GM19395 (cell line): ENCODE measurements around the gene UTP4.
"Not testable (repeated sequence)": the region's sequence is repeated elsewhere in the genome, so short reads cannot be mapped to it uniquely, and the experiment has no call there.

Source experiments
- ATAC-seq: cut with Tn5 transposase; IDR thresholded peaks from one replicate; pipeline ENCODE4 v1.9.1; 2021; ENCODE audit warnings: mild to moderate bottlenecking, moderate library complexity; ENCODE audit not compliant: unreplicated experiment

The UTP4 gene

DNA sequence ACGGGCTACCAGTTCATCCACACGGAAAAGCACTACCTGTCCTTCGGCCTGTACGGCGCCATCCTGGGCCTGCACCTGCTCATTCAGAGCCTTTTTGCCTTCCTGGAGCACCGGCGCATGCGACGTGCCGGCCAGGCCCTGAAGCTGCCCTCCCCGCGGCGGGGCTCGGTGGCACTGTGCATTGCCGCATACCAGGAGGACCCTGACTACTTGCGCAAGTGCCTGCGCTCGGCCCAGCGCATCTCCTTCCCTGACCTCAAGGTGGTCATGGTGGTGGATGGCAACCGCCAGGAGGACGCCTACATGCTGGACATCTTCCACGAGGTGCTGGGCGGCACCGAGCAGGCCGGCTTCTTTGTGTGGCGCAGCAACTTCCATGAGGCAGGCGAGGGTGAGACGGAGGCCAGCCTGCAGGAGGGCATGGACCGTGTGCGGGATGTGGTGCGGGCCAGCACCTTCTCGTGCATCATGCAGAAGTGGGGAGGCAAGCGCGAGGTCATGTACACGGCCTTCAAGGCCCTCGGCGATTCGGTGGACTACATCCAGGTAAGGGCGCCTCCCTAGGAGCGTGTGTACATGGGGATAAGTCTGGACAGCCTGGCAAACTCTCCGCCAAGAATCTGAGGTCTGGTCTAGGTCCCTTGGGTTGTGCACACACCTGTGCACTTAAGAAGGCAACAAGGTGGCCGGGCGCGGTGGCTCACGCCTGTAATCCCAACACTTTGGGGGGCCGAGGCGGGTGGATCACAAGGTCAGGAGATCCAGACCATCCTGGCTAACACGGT is 22.8 kb upstream of the UTP4 start:
- no peak for ATAC-seq

DNA sequence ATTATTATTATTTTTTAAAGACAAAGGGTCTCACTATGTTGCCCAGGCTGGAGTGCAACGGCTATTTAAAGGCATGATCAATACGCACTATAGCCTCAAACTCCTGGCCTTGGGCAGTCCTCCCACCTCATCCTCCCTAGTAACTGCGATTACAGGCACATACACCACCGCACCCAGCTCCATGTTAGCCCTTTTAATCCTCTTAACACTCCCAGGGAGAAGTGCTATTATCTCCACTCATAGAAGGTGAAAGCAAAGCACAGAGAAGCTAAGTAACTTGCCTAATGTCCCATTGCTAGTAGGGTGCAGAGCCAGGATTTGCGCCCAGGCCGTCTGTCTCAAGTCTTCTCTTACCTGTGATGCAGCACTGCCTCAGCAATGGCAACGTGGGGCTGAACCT is 22.0 kb upstream of the UTP4 start:
- ATAC-seq: no peak

DNA sequence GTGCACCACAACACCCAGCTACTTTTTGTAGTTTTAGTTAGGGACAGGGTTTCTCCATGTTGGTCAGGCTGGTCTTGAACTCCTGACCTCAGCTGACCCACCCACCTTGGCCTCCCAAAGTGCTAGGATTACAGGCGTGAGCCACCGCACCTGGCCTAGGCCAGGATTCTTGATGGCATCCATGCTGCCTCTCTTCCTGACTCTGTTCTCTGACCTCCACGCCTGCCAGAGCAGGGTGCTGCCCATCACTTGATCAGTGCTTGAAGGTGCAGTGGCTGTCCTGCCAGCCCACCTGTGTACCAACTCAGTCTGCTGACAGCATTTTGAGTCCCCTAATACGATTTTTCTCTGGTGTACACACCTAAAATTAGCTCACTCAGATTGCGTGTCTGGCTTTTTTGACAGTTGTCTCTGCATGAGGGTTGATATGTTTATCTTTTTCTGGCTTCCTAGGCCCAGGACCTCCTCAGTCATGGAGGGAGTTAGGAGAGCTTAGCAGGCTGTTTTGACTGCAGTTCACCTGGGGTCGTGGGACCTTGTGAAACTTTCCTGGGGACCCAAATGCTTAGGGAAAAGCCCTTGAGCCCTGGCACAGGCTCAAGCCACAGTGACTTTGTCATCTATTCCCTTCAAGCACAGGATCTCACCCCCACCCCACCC is 21.1 kb upstream of the UTP4 start:
- ATAC-seq: no peak

DNA sequence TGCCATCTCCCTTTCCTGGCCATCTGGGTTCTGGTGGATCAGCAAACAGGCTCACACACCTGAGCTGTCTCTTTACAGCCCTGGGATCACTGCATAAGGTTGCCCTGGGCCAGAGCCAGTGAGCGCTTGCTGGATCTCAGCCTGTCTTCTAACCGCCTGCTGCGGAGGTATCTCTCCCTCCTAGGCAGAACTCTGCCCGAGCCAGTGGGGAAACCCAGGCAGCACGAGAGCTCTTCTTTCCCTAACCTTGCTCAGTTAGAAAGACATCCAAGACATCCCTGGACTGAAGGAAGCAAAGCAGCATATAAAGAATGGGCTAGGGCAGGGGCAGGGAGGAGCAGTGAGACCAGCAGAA is 20.6 kb upstream of the UTP4 start:
- ATAC-seq: no peak

DNA sequence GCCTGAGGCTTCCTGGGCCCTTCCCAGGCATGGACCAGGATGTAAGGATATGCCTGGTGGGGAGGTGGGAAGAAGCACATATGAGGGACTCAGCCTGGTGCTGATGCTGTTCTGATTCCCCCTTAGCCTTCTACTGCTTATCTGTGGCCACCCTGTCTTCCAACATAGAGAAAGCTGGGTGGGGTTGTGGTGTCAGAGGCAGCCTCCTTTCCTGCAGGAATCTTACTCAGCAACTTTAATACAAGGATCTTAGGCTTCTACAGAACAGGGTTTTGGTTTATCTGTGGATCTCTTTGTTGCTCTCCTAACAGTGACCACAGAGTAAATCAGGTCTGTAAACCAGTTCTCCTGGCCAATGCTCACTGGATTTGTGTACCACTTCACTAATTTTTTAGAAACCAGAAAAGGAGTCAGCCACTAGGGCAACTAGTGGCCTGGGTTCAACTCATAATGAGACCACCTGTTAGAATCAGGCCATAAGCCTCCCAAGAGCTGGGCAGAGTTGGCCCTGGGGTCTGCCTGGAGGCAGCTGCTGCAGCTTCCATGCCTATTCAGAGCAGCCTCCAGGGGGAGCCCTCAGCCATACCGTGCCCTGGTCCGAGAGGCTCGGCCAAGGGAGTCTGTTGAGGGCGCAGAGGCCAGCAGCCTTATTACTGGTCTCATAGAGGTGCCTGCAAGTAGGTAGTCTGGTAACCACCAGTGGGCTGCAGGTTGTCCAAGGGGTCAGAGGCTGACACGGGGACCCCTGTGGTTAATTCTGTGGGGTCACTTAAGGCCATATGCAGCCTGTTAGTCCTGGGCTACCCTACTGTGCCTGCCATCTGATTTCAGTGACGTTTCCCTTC is 19.9 kb upstream of the UTP4 start:
- no peak for ATAC-seq

DNA sequence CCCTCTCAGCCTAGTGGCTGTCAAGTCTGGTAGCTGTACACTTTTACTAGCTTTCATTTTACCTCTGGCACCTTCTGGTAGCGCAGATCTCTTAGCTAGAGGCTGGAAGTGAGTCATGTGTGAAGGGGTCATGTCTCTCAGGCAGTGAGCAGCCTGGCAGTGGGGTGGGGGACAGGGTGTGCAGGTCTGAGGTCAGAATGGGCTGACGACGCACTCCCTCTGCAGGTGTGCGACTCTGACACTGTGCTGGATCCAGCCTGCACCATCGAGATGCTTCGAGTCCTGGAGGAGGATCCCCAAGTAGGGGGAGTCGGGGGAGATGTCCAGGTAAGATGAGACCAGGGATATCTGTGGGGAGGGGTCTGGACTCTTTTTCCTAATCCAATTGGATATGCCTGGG is 19.2 kb upstream of the UTP4 start:
- no peak for ATAC-seq

DNA sequence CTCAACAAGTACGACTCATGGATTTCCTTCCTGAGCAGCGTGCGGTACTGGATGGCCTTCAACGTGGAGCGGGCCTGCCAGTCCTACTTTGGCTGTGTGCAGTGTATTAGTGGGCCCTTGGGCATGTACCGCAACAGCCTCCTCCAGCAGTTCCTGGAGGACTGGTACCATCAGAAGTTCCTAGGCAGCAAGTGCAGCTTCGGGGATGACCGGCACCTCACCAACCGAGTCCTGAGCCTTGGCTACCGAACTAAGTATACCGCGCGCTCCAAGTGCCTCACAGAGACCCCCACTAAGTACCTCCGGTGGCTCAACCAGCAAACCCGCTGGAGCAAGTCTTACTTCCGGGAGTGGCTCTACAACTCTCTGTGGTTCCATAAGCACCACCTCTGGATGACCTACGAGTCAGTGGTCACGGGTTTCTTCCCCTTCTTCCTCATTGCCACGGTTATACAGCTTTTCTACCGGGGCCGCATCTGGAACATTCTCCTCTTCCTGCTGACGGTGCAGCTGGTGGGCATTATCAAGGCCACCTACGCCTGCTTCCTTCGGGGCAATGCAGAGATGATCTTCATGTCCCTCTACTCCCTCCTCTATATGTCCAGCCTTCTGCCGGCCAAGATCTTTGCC is 18.0 kb upstream of the UTP4 start:
- no peak for ATAC-seq

DNA sequence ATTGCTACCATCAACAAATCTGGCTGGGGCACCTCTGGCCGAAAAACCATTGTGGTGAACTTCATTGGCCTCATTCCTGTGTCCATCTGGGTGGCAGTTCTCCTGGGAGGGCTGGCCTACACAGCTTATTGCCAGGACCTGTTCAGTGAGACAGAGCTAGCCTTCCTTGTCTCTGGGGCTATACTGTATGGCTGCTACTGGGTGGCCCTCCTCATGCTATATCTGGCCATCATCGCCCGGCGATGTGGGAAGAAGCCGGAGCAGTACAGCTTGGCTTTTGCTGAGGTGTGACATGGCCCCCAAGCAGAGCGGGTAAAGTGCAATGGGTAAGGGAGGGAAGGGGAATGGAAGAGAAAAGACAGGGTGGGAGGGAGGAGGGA is 17.5 kb upstream of the UTP4 start:
- no peak for ATAC-seq

DNA sequence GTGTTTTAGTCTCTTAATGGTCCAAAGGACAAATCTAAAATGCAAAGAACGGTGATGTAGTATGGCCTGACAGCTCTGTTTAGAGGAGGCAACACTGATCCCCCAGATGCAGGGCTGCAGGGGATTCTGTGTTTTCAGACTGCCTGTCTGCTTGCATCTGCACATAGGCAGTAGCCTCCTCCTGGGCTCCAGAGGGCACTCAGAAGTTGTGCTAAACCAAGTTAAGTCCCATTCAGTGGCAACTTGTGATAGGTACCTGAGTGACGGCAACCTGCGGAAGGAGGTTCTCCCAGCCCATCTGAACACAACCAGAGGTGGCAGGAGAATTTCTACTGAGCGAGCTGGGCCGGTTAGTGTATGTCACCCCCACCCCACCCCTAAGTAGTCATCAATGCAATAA is 17.1 kb upstream of the UTP4 start:
- ATAC-seq: no peak

DNA sequence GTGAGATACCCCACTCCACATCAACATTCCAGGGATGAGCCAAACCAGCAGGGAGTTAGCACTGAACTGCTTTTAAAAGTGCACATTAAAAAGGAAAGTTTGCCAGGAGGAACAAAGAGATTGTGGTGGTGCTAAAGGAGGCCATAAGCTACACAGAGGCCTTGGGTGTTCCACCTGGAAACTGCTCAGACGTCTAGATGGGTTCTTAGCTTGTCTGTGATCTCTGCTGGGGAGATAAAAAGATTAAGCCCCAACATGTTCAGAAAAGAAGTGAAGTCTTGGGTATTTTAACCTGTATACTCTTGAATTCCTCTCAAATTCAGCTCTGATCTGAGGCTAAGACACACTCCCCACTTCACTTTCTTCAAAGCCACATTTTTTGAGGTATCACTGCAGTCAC is 16.6 kb upstream of the UTP4 start:
- ATAC-seq: no peak

DNA sequence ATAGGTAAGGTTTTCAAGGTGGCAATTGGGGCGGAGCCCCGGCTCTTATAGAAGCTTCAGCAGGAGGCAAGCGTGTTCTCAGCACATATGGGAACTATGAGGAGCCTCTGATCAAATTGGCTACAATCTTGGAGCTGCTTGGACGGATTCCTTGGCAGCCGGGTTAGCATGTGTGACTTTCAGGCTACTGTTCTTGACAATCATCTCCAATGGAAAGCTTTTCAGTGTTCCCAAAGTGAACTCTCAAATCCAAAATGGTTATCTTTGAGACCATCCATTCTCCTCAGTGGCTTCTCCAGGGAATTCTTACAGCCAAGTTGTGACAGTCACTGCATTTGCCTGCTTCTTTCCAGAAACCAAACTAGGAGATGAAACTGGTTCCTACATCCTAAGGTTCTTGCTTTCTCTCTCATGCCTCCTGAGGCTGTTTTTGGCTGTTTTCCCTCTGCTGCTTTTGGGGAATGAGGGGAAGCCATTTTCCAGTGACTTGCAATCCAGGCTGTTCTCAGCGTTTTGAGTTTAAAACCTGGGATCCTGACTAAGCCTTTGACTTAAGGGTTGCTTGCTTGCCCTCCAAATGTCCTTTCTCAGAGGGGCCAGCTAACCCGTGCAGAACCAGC is 16.1 kb upstream of the UTP4 start:
- no peak for ATAC-seq

DNA sequence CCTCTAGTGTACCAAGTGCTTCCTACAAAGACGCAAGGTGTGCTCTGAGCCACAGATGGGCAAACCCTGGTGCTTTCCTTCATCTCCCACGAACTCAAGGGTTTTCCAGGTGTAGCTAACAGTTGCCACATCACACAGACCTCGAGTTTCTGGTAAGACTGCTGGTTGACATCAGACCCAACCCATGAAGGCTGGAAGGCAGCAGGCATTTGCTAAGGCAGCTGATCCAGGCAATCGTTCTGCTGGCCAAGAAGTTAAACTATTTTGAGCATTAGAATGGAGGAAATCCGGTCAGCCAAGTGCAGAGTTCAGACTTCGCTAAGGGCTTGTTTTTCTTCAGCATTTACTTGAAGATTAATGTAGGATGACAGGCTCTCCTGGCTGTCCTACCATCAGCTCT is 15.5 kb upstream of the UTP4 start:
- no peak for ATAC-seq

DNA sequence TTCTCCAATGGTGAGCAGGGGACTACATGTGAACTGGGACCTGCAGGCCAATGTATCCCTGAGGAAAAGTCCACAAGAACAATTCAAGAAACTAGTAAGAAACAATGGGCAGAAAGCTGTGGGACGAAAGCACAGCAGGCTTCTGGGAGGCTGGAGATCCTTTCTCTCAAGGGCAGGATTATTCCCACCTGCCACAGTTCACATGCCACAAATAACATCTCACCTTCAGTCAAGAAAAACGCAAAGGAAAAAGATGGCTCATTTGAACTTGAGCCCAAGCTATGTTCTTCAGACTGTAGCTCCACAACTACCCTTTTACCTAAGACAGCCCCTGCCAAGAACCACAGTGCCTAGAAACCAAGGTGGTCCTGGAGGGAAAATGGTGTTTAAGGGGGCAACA is 14.0 kb upstream of the UTP4 start:
- ATAC-seq: no peak

DNA sequence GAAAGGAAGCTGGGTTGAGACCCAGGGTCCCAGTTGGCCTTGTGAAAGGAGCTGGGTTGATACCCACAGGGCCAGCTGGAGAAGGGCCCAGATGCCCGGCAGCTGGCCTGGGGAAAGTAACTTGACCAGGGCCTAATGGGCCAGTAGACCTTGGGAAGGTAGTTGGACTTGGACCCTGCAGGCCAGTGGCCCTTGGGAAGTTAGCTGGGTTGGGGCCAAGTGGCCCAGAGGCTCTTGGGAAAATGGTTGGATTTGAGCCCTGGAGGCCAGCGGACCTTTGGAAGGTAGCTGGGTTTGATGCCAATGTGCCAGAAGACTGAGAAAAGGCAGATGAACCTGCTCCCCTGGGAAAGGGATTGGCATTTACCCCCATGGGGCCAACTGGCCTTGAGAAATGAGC is 13.5 kb upstream of the UTP4 start:
- ATAC-seq: no peak

DNA sequence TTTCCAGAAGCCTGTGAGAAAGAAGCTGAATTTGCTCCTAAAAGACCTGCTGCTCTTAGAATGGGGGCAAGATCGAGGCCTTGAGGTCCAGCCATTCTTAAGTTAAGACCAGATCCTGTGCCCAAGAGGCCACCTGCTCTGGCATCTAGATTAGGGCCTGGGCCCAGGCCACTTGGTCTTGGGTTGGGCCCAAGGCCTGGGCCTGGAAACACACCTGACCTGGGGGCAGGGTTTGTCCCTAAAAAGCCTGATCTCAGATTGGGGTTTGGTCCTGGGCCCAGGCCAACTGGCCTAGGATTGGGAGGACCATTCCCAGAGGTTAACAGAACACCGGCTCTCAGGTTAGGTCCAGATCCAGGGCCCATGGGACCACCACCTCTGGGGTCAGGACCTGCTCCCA is 12.9 kb upstream of the UTP4 start:
- ATAC-seq: no peak

DNA sequence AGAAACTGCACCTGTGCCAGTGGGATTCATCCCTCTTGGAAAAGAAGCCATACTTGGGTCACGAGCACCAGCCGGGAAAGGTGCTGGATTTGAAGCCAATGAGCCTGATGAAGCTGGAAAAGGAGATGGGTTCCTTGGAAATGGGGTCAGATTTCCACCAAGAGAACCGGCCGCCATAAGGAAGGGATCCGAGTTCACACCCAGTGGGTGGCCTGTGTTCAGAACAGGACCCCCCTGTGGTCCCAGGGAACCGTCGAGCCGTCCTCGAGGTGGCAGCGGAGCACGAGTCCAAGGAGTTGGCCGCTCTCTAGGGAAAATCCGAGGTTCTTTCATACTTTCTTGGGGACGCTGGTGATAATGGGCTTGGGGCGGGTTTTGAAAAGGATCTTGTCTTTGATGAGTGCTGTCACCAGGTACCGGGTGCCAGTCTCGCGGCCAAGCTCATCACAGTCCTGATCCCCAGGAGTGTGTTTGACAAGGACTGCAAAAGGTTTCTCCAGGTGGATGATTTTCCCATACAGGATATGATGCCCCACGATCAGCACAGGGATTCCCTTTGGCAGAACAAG is 12.3 kb upstream of the UTP4 start:
- ATAC-seq: no peak

DNA sequence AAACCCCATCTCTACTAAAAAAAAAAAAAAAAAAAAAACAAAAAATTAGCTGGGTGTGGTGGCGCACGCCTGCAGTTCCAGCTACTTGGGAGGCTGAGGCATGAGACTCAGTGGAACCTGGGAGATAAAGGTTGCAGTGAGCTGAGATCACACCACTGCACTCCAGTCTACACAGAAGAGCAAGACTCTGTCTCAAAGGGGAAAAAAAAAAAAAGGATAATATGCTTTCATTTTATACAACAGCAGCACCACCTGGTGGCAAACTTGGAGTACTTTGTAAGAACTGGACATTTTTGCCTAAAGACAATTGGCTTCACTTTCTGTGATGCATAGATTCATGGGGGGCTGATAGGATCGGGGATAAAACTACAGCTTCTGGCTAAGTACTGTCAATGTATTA is 8.5 kb upstream of the UTP4 start:
- no peak for ATAC-seq

DNA sequence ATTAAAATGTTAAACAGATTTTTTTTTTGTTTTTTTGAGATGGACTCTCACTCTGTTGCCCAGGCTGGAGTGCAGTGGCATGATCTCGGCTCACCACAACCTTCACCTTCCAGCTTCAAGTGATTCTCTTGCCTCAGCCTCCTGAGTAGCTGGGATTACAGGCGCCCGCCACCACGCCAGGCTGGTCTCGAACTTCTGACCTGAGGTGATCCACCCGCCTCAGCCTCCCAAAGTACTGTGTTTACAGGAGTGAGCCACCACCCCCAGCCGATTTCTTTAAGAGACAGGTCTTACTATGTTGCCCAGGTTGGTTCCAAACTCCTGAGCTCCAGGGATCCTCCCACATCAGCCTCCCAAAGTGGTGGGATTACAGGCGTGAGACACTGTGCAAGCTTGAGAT is 8.0 kb upstream of the UTP4 start:
- not testable (repeated sequence) for ATAC-seq

DNA sequence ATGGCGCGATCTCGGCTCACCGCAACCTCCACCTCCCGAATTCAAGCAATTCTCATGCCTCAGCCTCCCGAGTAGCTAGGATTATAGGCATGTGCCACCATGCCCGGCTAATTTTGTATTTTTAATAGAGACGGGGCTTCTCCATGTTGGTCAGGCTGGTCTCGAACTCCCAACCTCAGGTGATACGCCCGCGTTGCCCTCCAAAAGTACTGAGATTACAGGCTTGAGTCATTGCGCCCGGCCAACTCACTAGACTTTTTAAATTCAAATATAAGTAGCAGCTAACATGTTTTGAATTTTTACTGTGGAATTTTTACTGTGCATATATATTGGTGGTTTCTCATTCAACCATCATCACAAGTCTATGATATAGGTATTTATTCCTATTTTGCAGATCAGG is 7.5 kb upstream of the UTP4 start:
- not testable (repeated sequence) for ATAC-seq

DNA sequence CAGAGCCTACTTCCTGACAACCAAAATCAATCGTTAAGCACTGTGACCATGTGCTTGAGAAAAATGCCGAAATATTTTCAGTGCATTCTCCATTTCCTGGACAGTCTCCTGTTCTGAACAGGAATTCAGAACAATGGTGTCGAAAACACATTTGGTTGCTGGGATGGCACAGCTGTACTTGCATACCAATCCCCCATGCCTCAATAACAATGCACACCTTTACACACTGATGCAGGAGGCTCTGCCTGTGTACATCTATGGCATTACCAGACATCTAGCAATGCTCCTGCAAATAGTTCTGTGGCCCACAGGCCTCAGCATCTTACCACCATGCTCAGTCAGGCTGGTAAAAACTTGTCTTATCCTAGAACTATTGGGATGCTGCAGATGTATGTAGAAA is 6.2 kb upstream of the UTP4 start:
- no peak for ATAC-seq

DNA sequence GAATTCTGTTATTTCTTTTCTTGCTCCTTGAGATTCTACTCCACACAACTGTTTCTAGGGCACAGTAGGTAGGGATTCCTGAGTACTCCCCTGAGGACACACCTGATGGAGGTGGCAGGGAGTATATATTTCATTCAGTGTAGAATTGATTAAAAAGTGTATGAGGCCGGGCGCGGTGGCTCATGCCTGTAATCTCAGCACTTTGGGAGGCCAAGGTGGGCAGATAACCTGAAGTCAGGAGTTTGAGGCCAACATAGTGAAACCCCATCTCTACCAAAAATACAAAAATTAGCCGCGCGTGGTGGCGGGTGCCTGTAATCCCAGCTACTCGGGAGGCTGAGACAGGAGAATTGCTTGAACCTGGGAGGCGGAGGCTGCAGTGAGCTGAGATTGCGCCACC is 5.6 kb upstream of the UTP4 start:
- ATAC-seq: not testable (repeated sequence)
